HepG2 (cell line): Measurements from ENCODE around the gene SLC44A4. TPM values are rescaled to one million over a fixed set of nuclear protein-coding genes. Genes with fewer than 3 reads are reported as not detected.

Experiments
- BHLHE40 ChIP-seq: IDR thresholded peaks from 2 replicates; pipeline ENCODE4 v1.6.1; 2011; ENCODE audit warnings: low read length, improper control_type of control experiment
- CBX5 ChIP-seq: sonication (generic); formaldehyde crosslinking; IDR thresholded peaks from 2 replicates; pipeline ENCODE4 v1.4.0; 2020; ENCODE audit warnings: missing genetic modification reagents, borderline replicate concordance
- DR1 ChIP-seq: sonication (generic); formaldehyde crosslinking; IDR thresholded peaks from 2 replicates; pipeline ENCODE4 v1.8.0; 2021; ENCODE audit warnings: mild to moderate bottlenecking, missing genetic modification reagents, inconsistent platforms
- FOXP1 ChIP-seq, 2 experiments: fragments of 450-650 bp in 1 of 2; IDR thresholded peaks; 2 replicates each; pipeline ENCODE4 v1.6.1; 2017 to 2018; ENCODE audit warnings: antibody characterized with exemption in 1 of 2
- HDAC1 ChIP-seq: sonication (generic); formaldehyde crosslinking; IDR thresholded peaks from 2 replicates; pipeline ENCODE4 v1.5.1; 2020; ENCODE audit warnings: mild to moderate bottlenecking, missing genetic modification reagents
- MAFF ChIP-seq: IDR thresholded peaks from 2 replicates; pipeline ENCODE4 v1.6.1; 2011; ENCODE audit warnings: low read depth, low read length, improper control_type of control experiment
- PCBP1 ChIP-seq: fragments of 200-400 bp; formaldehyde crosslinking; IDR thresholded peaks from 2 replicates; pipeline ENCODE4 v1.6.1; 2017; ENCODE audit warnings: mild to moderate bottlenecking, low read depth, low read length, borderline replicate concordance
- PCBP2 ChIP-seq: fragments of 200-400 bp; formaldehyde crosslinking; optimal IDR thresholded peaks from 2 replicates; pipeline ENCODE3; 2018; ENCODE audit warnings: low read length, low read depth; ENCODE audit not compliant: poor library complexity, severe bottlenecking
- RBFOX2 ChIP-seq: fragments of 200-400 bp; formaldehyde crosslinking; IDR thresholded peaks from 2 replicates; pipeline ENCODE4 v1.6.1; 2017; ENCODE audit warnings: low read depth, mild to moderate bottlenecking, low read length
- SIN3A ChIP-seq: IDR thresholded peaks from 2 replicates; pipeline ENCODE4 v1.6.1; 2011; ENCODE audit warnings: low read depth, mild to moderate bottlenecking, control low read depth, low read length, borderline replicate concordance
- YEATS2 ChIP-seq: sonication (generic); formaldehyde crosslinking; IDR thresholded peaks from 2 replicates; pipeline ENCODE4 v1.4.0; 2020; ENCODE audit warnings: missing genetic modification reagents, borderline replicate concordance
- YY1 ChIP-seq: IDR thresholded peaks from 2 replicates; pipeline ENCODE4 v1.6.1; 2011; ENCODE audit warnings: low read length, low read depth, moderate library complexity, mild to moderate bottlenecking; ENCODE audit not compliant: insufficient read depth, insufficient replicate concordance
- ZBTB40 ChIP-seq, 2 experiments: fragments of 450-650 bp in 1 of 2; sonication (generic) in 1 of 2; formaldehyde crosslinking in 1 of 2; IDR thresholded peaks; 2 replicates each; pipeline versions ENCODE4 v1.6.1 to v1.8.0; 2016 to 2022; ENCODE audit warnings: antibody characterized with exemption in 1 of 2, mild to moderate bottlenecking in 1 of 2, missing genetic modification reagents in 1 of 2
- ZNF430 ChIP-seq: sonication (generic); formaldehyde crosslinking; IDR thresholded peaks from 2 replicates; pipeline ENCODE4 v1.9.0; 2021; ENCODE audit warnings: mild to moderate bottlenecking, missing genetic modification reagents
- ZNF614 ChIP-seq: IDR thresholded peaks from 2 replicates; pipeline ENCODE4 v1.6.1; 2018; ENCODE audit warnings: missing biosample characterization, missing genetic modification reagents, inconsistent platforms, borderline replicate concordance
- polyA plus RNA-seq, 8 experiments: library from polyadenylated mRNA; depleted of rRNA in 3 of 8; stranded (reverse) in 7 of 8; unstranded in 1 of 8; fragments of >200 nt; fragmentation: Illumina TruSeq in 4 of 8; extraction: Trizol in 4 of 8; gene quantifications; 2 replicates each; pipeline versions ENCODE4 v1.2.1 to v1.2.3, GENCODE V29; 2011 to 2016; ENCODE audit warnings: low read depth in 4 of 8, missing spikeins in 1 of 8, mixed read lengths in 1 of 8; ENCODE audit not compliant: insufficient read depth in 1 of 8
- total RNA-seq, 5 experiments: library from RNA; depleted of rRNA; stranded (reverse); fragments of >200 nt; fragmentation: Illumina TruSeq; extraction: Trizol; gene quantifications; 2 replicates each; pipeline ENCODE4 v1.2.3, GENCODE V29; 2016; ENCODE audit warnings: low read depth in 1 of 5
- TF ChIP-seq, protein P1 (sequence below): IDR thresholded peaks from 2 replicates; pipeline ENCODE4 v1.6.1; 2016; ENCODE audit warnings: mild to moderate bottlenecking
- TF ChIP-seq, protein P2 (sequence below): IDR thresholded peaks from 2 replicates; pipeline ENCODE4 v1.6.1; 2016; ENCODE audit warnings: missing compliant biosample characterization, missing genetic modification reagents, borderline replicate concordance

SLC44A4 gene
- total and polyA plus RNA-seq, 2 of the 13 experiments (the other 11 are each of a cell fraction or from before 2014, with no cell fraction given): 3.5 to 5.9 TPM

- TF ChIP-seq ZNF614 (no peak), YEATS2 (CRISPR knock-in tag) (no peak; the same call in 1 of the 2 replicates), ZBTB40 (IDR thresholded peaks at IDR 0.05) (no peak), ZBTB40 (CRISPR knock-in tag; IDR thresholded peaks at IDR 0.05) (peak; percentile 52; the same call in 1 of the 2 replicates), CBX5 (peak; percentile 57; the same call in 1 of the 2 replicates), FOXP1 (IDR thresholded peaks at IDR 0.05) (no peak), FOXP1 (CRISPR knock-in tag; IDR thresholded peaks at IDR 0.05) (no peak), ZNF430 (CRISPR knock-in tag) (peak; percentile 61; the same call in 1 of the 2 replicates), HDAC1 (0 out of 2 replicates have a peak, but pooled peaks have one; percentile 22), PCBP1 (no peak), RBFOX2 (peak; percentile 82), SIN3A (peak; percentile 60; the same call in 1 of the 2 replicates), BHLHE40 (peak; percentile 72), DR1 (no peak), PCBP2 (no peak), YY1 (peak; percentile 90), MAFF (no peak)
- TF ChIP-seq, protein P1, sequence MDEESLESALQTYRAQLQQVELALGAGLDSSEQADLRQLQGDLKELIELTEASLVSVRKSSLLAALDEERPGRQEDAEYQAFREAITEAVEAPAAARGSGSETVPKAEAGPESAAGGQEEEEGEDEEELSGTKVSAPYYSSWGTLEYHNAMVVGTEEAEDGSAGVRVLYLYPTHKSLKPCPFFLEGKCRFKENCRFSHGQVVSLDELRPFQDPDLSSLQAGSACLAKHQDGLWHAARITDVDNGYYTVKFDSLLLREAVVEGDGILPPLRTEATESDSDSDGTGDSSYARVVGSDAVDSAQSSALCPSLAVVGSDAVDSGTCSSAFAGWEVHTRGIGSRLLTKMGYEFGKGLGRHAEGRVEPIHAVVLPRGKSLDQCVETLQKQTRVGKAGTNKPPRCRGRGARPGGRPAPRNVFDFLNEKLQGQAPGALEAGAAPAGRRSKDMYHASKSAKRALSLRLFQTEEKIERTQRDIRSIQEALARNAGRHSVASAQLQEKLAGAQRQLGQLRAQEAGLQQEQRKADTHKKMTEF (CRISPR knock-in tag): 0 out of 2 replicates have a peak, but pooled peaks have one; percentile 18
- TF ChIP-seq, protein P2, sequence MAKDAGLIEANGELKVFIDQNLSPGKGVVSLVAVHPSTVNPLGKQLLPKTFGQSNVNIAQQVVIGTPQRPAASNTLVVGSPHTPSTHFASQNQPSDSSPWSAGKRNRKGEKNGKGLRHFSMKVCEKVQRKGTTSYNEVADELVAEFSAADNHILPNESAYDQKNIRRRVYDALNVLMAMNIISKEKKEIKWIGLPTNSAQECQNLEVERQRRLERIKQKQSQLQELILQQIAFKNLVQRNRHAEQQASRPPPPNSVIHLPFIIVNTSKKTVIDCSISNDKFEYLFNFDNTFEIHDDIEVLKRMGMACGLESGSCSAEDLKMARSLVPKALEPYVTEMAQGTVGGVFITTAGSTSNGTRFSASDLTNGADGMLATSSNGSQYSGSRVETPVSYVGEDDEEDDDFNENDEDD (CRISPR knock-in tag): peak; percentile 59; the same call in 1 of the 2 replicates
These were observed 19.0 kb upstream of the SLC44A4 start, which contains the start of gene EHMT2 (continued) for GRCh38 chr6:31897612-31898382.
